ENCODE measurements around the gene TMBIM1.
"Not testable (repeated sequence)": the region's sequence is repeated elsewhere in the genome, so short reads cannot be mapped to it uniquely, and the experiment has no call there.

TMBIM1 gene

DNA sequence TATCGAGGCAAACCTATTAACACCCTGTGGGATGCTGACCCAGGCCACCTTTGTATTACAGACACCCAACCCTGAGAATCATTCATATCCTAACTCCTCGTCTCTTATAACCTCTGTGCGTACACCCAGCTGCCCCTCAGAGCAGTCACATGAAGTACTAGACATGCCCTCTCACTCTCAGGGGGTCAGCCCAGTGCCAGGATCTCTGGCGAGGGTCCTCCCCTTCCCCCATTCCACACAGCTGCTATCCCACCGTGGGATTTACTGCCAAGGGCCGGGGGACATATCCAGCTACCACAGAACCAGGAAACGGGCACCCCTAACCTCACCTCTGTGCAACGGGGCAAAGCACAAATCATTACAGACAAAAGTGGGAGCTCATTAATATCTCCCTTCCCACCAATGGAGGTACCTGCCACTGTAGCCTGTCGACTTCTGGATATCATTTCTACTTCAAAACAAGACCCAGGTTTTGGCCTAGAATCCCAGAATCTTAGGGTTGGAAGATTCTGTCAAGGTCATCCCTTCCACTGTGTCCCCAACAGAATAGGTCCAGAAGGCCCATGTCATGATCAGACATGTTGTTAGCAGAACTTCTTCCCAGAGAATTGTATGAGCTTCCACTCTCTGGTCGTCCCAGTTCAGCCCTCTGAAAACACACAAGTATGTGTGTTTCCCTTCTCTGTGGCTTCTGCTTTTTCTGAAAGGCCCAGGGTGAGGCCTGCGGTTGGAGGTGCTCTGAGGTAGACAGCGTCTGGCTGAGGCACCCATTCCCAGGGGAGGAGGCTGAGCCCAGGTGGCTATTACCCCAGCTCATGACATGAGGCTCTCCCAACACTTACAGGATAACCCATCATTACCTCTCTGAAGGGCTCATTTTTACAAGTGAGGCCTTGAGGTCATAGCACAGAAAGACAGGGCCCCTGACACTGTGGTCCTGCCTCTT is 1.7 kb downstream of the TMBIM1 start:
- no peak for DNase-seq

GRCh38 chr2:218289639-218290315 is 2.5 kb downstream of the TMBIM1 start:
- no peak for DNase-seq

DNA sequence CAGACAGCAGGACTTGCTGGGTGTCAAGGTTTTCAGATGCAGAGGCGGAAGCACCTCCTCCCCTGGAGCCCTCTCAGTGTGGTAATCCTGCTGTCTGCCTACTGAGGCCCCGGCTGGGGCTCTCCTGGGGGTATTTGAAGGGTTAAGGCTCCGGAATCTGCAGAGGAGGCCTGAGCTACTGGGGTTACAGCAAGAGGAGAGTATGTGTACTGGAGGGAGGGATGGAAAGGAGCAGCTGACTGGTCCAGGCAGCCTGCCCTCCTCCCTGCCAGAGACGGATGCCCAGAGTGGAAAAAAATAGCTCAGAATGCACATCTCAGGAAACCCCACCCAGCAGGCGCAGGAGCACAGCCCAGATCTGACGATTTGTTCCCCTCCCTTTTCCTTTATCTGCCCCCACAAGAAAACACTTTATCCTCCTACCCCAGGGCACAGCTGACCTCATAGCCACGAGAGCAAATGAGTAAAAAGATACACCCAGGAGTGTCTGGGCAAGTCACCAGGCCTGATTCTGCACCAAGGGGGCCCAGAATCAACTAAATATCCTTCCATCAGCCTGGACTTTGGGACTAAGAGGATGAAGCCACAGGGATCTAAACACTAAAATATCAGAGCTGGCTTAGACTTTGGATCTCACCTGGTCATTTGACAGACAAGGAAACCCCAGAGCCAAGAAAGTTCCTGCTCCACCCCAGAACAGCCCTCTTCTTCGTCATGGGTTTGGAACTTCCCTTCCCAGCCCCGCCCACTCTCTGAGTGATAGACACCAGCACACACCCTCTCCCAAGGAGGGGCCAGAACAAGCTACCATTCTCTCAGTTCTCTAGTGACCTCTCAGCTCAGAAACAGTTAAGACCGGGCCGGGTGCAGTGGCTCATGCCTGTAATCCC is 5.5 kb downstream of the TMBIM1 start:
- DNase-seq: peak; percentile 83

GRCh38 chr2:218285604-218286003 is 6.7 kb downstream of the TMBIM1 start:
- no peak for DNase-seq

DNA sequence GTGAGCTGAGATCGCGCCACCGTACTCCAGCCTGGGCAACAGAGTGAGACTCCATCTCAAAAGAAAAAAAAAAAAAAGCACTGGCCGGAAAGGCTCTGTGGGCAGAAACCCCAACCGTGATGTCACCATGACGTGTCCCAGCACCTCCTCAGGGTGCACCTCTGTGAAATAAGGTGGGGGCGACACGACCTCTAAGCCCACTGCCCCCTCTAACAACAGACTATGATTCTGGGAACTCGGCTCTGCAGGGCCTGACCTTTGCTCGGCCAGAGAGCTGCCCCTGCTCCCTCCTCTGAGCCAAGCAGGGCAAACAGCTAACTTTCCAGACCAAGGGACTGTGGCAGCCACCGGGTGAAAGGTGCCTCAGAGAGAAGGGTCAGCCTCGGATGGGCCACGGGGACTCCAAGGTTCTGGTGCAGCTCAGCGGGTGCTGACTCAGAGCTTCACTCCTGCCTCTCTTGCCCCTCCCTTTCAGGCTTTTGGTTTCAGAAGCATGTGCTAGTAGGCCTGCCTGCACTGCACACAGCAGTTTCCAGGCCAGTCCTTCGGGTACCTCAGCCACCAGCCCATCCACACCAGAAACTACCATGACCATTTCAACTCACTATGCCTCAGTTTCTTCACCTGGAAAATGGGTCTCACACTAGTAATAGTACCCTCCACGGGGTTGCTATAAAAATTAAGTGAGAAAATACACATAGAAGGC is 8.0 kb downstream of the TMBIM1 start:
- peak; percentile 76 for DNase-seq

DNA sequence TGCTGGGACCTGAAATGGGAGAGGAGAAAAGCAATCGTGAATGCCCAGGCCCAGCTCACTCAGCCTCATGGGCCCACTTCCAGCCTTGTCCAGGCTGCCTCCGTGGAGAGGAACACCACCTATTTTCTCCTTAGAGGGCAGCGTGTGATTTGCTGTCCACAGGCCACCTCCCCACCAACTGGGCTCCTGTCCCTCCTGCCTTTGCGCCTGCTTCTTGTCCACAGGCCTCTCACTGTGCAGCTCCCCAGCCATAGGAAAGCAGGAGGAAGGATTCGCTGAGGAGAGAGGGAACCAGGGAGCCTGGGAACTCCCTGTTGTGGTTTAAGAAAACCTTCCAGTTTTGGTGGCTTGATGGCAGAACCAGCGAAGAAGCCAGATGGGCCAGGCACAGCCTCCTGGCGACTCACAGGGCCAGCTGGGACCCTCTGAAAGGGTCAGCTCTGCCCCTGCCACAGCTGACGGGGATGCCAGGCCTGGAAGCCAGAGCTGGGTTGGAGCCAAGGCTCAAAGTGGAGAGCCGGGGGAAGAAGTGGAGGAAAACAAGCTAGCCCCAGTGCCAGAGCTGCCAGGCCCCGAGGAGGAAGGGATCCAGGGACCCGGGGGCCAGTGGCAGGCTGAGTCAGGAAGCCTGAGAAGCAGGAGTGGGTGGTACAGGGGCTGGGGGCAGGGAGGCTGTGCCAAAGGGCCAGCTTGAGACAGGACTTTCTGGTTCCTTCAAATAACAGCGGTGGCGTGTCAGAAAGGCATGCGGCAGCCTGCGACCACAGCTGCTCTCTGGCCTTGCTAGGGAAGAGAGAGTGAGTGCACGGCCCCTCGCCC is 9.9 kb downstream of the TMBIM1 start:
- no peak for DNase-seq

- no peak for DNase-seq
Observed at GRCh38 chr2:218281449-218281848, 10.9 kb downstream of the TMBIM1 start.

DNA sequence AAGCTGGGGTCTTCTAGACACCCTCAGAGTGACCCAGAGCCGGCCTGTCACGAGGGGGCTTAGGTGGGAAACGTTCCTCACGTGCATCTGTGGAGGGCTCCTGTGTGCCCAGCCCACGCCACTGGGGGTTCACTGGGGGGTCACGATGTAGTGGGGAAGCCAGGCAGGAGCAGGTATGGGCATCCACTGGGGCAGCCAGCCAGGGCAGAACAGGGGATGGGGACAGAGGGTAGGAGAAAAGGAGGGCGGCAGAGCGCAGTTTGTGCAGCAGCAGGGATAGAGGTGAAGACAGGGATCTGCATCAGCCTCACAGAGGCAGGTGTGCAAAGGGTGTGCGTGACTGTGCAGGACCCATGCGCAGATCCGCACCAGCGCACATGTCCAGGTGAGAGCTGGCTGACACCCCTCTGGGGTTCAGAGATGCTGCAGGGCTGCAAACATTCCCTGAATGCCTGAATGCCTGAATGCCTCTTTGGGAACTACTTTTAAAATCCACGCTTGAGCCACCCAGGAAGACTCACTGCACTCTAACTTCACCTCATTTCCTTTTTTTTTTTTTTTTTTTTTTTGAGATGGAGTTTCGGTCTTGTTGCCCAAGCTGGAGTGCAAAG is 11.9 kb downstream of the TMBIM1 start:
- no peak for DNase-seq

- no peak for DNase-seq
Observed at GRCh38 chr2:218278531-218279360, 13.6 kb downstream of the TMBIM1 start.

GRCh38 chr2:218277921-218278320 is 14.4 kb downstream of the TMBIM1 start:
- no peak for DNase-seq

DNA sequence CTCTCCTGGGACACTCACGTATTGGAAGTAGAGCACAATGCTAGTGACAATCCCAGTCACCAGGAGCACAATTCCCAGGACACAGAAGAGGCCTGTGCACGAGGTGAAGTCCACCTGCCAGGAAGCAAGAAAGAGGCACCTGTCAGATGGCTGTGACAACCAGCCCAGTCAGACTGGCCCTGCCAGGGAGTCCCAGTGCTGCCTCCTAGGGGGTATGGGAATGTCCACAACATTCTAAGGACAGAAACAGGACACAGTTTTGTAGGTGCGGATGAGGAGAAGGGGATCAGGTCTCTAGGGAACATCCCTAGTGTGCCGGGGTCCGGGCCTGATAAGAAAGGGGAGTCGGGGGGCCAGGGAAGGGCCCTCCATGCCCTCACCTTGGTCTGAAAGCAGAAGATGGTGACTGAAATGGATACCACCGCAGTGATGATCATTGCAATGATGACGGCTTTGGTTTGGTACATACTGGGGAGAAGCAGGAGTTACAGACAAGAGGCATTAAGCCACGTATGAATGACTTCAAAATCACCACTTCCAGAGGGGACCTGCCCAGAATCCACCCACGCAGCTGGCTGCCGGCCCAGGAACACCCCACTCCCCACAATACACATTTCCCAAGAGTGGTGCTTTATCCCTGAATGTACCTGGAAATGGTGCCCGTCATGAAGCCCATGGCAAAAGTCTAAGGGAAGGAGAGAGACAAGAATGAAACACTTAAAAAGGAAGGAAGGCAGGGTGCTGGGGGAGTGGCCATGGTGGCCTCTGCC is 15.1 kb downstream of the TMBIM1 start:
- no peak for DNase-seq

GRCh38 chr2:218275371-218276072 is 16.8 kb downstream of the TMBIM1 start:
- no peak for DNase-seq

DNA sequence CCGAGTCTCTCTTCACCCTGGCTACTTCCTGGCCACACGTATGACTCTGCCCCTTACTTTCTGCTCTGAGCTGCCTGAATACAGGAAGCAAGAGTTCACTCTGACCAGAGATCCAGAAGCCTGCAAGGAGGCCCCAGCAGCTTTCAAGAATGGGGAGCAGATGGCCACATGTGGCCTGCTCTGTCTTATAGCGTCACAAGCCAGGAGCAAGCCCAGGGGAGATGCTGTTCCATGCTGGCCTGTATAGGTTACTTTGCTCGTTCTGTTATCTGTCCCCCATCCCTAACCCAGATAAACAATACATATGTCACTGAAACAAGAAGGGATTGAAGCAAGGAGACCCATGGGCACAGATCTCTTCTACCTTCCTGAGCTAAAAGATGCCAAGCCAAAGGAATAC is 17.7 kb downstream of the TMBIM1 start:
- no peak for DNase-seq

GRCh38 chr2:218273908-218274249 is 18.4 kb downstream of the TMBIM1 start:
- DNase-seq: no peak

DNA sequence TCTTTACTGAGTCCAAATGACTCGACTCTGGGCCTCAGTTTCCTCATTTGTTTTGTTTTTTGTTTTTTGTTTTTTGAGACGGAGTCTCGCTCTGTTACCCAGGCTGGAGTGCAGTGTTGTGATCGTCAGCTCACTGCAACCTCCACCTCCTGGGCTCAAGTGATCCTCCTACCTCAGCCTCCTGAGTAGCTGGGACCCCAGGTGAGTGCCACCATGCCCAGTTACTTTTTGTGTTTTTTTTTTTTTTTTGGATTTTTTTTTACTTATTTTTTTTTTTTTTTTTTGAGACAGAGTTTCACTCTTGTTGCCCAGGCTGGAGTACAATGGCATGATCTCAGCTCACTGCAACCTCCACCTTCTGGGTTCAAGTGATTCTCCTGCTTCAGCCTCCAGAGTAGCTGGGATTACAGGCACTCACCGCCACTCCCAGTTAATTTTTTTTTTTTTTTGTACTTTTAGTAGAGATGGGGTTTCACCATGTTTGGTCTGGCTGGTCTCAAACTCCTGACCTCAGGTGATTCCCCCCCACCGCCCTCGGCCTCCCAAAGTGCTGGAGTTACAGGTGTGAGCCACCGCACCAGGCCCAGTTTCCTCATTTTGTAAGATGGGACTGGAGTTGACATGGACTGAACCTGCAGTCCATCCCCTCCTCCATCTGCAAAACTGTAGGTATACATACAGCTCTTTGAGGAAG is 18.9 kb downstream of the TMBIM1 start:
- not testable (repeated sequence) for DNase-seq

DNA sequence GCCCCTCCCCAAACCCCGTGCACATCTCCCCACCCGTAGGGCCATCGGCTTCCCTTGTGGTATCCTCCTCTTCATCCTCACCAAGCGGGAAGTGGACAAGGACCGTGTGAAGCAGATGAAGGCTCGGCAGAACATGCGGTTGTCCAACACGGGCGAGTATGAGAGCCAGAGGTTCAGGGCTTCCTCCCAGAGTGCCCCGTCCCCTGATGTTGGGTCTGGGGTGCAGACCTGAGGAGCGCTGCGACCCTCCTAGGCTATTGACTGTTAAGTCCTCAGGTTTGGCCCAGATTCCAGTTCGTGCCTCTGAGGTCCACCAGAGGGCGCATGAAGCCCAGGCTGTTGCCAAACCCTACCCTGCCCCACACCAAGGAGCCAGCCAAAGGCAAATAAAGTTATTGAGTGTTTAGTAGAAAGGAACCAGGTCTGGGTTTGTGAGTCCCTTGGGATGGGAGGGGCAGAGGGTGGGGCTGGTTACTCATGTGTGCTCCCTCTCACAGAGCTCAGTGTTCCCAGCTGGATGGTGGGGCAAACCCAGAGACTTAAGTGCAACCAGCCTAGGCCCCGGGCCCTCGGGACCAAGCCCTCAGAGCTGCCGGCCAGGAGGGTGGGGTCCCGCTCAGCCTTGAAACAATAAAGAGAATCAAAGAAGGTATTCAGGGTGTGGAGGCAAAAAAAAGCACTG is 19.6 kb downstream of the TMBIM1 start:
- DNase-seq: peak; percentile 85

DNA sequence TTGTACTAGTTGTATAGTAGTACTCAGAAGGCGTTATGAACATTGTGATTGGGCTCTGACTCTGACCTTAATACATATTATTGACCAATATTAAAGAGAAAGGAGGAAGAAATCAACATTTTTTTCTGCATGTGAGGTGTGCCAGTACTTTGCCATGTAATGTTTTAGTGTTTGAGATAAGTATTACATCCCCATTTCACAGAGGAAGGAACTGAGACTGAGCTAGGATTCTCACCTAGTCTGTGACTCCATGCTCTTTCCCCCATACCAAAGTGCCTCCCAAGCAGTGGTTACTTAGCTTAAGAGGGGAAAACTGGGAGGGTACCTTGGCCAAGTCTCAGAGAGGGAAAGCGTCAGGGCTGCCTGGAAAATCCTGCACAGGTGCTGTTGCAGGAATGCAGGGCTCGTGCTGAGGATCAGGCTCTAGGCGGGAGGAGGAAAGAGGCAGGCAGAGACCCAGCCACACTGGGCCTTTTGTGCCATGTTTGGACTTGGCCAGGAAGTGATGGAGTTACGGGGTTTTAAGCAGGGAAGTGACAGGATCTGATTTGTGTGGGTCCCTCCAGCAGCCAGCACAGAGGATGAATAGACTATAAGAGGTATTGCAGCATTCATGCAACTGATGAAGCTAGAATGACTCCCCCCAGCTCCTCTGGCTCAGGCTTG is 20.3 kb downstream of the TMBIM1 start:
- no peak for DNase-seq

Measured in activated CD8-positive, alpha-beta memory T cell treated with anti-CD3 and anti-CD28 coated beads, Interleukin-2, amount 50 U/mL, for 48 hours (primary cell).